Endothelial cell of umbilical vein (primary cell): ENCODE results near the gene CCDC92B. TPM values are rescaled to one million over a fixed set of nuclear protein-coding genes. Genes with fewer than 3 reads are reported as not detected.

Experiments used
- BruUV-seq: library from RNA; stranded (reverse); fragments of 400-500 nt; replicated peaks from 2 replicates; lab custom pipeline; 2021; lab: Mats Ljungman, UMichigan
- CTCF ChIA-PET: fragments of 300-600, 350-600 bp; sonication (Branson Sonifier 250); formaldehyde crosslinking; loops from one replicate; lab custom pipeline; 2021; ENCODE audit warnings: antibody characterized with exemption, inconsistent platforms; lab: Charles Lee
- POLR2A ChIA-PET: fragments of 300-600, 350-600 bp; sonication (Branson Sonifier 250); formaldehyde crosslinking; loops from one replicate; lab custom pipeline; 2021; ENCODE audit warnings: antibody characterized with exemption, inconsistent platforms; lab: Charles Lee
- DNase-seq: peaks from one replicate; pipeline ENCODE4 v3.0.0-alpha.2; 2011; ENCODE audit warnings: low read depth, low spot score
- FAIRE-seq: peaks from 2 replicates; lab custom pipeline; 2011; peaks lifted over from hg19 to GRCh38; lab: Jason Lieb, UNC
- H2AFZ ChIP-seq: 2 replicates; pipeline ENCODE4 v1.6.0; 2012; ENCODE audit warnings: low read depth, low read length, control low read depth, inconsistent platforms
- H3K27ac ChIP-seq: 2 replicates; pipeline ENCODE4 v1.5.1; 2011; ENCODE audit warnings: low read depth, mild to moderate bottlenecking, control low read depth, low read length, moderate library complexity; ENCODE audit not compliant: insufficient read depth
- H3K27me3 ChIP-seq, 2 experiments: 2 replicates each; pipeline versions ENCODE4 v1.6.0 to v1.6.1; 2011; ENCODE audit warnings: low read length in 2 of 2, mixed read lengths in 1 of 2; ENCODE audit not compliant: control insufficient read depth in 2 of 2, insufficient read depth in 2 of 2
- H3K36me3 ChIP-seq, 2 experiments: 2 replicates in 1 of 2; 3 replicates in 1 of 2; pipeline ENCODE4 v1.5.1; 2011; ENCODE audit warnings: low read length in 2 of 2, mild to moderate bottlenecking in 1 of 2, moderate library complexity in 1 of 2; ENCODE audit not compliant: control insufficient read depth in 2 of 2, insufficient read depth in 2 of 2; ENCODE audit errors: extremely low read depth in 1 of 2
- H3K4me1 ChIP-seq: 3 replicates; pipeline ENCODE4 v1.5.1; 2011; ENCODE audit warnings: mild to moderate bottlenecking, low read length; ENCODE audit not compliant: control insufficient read depth, insufficient read depth; ENCODE audit errors: extremely low read depth
- H3K4me2 ChIP-seq: 2 replicates; pipeline ENCODE4 v1.6.1; 2011; ENCODE audit warnings: low read length, control low read depth, mixed read lengths; ENCODE audit not compliant: insufficient read depth
- H3K4me3 ChIP-seq, 3 experiments: fragments of 200-600 bp in 1 of 3; sonication (generic), shearing (Covaris generic) in 1 of 3; replicated peaks in 1 of 3; 2 replicates each; pipeline ENCODE4 v1.5.1; 2011 to 2016; ENCODE audit warnings: control low read depth in 3 of 3, low read length in 3 of 3, mild to moderate bottlenecking in 2 of 3, inconsistent platforms in 1 of 3, low read depth in 1 of 3, moderate library complexity in 1 of 3; ENCODE audit not compliant: insufficient read depth in 1 of 3
- H3K79me2 ChIP-seq: 2 replicates; pipeline ENCODE4 v1.6.0; 2012; ENCODE audit warnings: low read length, inconsistent platforms; ENCODE audit not compliant: control insufficient read depth, insufficient read depth
- H3K9ac ChIP-seq: replicated peaks from 2 replicates; pipeline ENCODE3; 2011; ENCODE audit warnings: low read length, control low read depth; ENCODE audit not compliant: insufficient read depth; ENCODE audit errors: extremely low read depth
- H3K9me1 ChIP-seq: replicated peaks from 3 replicates; pipeline ENCODE4 v1.6.0; 2011; ENCODE audit warnings: mild to moderate bottlenecking, low read length; ENCODE audit not compliant: control insufficient read depth, insufficient read depth; ENCODE audit errors: extremely low read depth
- H3K9me3 ChIP-seq: replicated peaks from 2 replicates; pipeline ENCODE4 v1.5.1; 2012; ENCODE audit warnings: low read length, inconsistent platforms; ENCODE audit not compliant: control insufficient read depth, insufficient read depth
- H4K20me1 ChIP-seq: replicated peaks from 2 replicates; pipeline ENCODE3; 2011; ENCODE audit warnings: mild to moderate bottlenecking, low read length; ENCODE audit not compliant: control insufficient read depth, insufficient read depth; ENCODE audit errors: extremely low read depth
- EZH2 ChIP-seq: IDR thresholded peaks from 2 replicates; pipeline ENCODE4 v1.6.1; 2012; ENCODE audit warnings: borderline replicate concordance, low read depth, mild to moderate bottlenecking, moderate library complexity, low read length, inconsistent platforms; ENCODE audit not compliant: severe bottlenecking
- MAX ChIP-seq: IDR thresholded peaks from 2 replicates; pipeline ENCODE4 v1.6.1; 2011; ENCODE audit not compliant: insufficient read depth, insufficient read length
- MYC ChIP-seq: IDR thresholded peaks from one replicate; pipeline ENCODE4 v1.6.1; 2011; ENCODE audit warnings: mild to moderate bottlenecking, low read depth, low read length
- POLR2A ChIP-seq: IDR thresholded peaks from 2 replicates; pipeline ENCODE4 v1.6.1; 2012; ENCODE audit warnings: low read depth, mild to moderate bottlenecking, control low read depth, low read length
- POLR2AphosphoS5 ChIP-seq: IDR thresholded peaks from 2 replicates; pipeline ENCODE4 v1.6.1; 2012; ENCODE audit warnings: low read depth, mild to moderate bottlenecking, control low read depth, low read length, moderate library complexity; ENCODE audit not compliant: insufficient read depth
- dilution Hi-C: fragments of 300-500 bp; cut with MboI; formaldehyde crosslinking; loops from one replicate; pipeline ENCODE4 v1.15.0; 2019; ENCODE audit warnings: low sequenced_read_pairs; ENCODE audit not compliant: extremely low pct_ligation_motif_present
- intact Hi-C: fragments of 100-400 bp; cut with micrococcal nuclease; formaldehyde crosslinking; loops from one replicate; pipeline ENCODE4 v1.10.0; 2022
- polyA plus RNA-seq, 4 experiments: library from polyadenylated mRNA; depleted of rRNA in 3 of 4; stranded (reverse) in 3 of 4; unstranded in 1 of 4; fragments of >200 nt; gene quantifications; 2 replicates each; pipeline versions ENCODE4 v1.2.1 to v1.2.3, GENCODE V29; 2011 to 2012; ENCODE audit warnings: missing spikeins in 1 of 4
- total RNA-seq: library from RNA; stranded (reverse); gene quantifications from 2 replicates; pipeline ENCODE4 v1.2.3, GENCODE V29; 2021

Gene CCDC92B
- total and polyA plus RNA-seq, 2 donors (not counting 3 experiments of a cell fraction or from before 2014, with no cell fraction given) = not detected

DNA sequence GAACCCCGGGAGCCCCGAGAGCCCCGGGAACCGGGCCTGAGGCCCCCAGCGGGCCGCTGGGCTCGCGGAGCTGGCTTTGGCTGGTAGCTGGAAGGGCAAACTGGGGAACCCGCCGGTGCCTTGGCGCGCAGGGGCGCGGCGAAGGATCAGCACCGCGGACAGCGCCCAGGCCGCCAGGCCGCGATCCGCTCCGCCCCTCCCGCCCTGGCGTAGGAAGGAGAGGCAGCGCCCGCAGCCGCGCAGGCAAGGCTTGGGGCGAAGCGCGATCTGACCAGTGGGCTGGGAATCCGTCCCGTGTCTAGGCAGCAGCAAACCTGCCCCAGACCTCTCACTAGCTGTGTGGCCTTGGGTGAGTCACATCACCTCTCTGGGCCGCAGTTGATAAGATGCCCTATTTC is 331 bp upstream of the CCDC92B start:
- dilution Hi-C loops (no loop called here), intact Hi-C loops (no loop called here)
- no peaks in the 10 kb centered on the region for H3K4me1 ChIP-seq
- BruUV-seq = no TSS peak
- H3K4me3 ChIP-seq = no peak overlapping the region
- TF ChIP-seq MAX (no peak), EZH2 (no peak), POLR2AphosphoS5 (no peak), MYC (no peak)
- FAIRE-seq = peak; percentile 84
- ChIA-PET CTCF (interaction anchor here (0.6 to 1.0 kb wide), 2 partner anchors 24 to 176 kb away, joined by 3 read pairs; no protein-coding TSS in a partner anchor), POLR2A (no interaction called here)
- no peak overlapping the region for H2AFZ ChIP-seq
- H3K9ac ChIP-seq = no peak overlapping the region
- H3K79me2 ChIP-seq = no peaks in the 10 kb centered on the region
- H3K27me3 ChIP-seq = peaks cover 17 to 18% of the 10 kb centered on the region in 2 experiments
- no peak overlapping the region for H3K27ac ChIP-seq
- no peaks in the 10 kb centered on the region for H4K20me1 ChIP-seq
- peak; percentile 68 for DNase-seq
- no peaks in the 10 kb centered on the region for H3K36me3 ChIP-seq
- H3K9me1 ChIP-seq = no peaks in the 10 kb centered on the region
- no peaks in the 10 kb centered on the region for H3K9me3 ChIP-seq
- no peak overlapping the region for H3K4me2 ChIP-seq

DNA sequence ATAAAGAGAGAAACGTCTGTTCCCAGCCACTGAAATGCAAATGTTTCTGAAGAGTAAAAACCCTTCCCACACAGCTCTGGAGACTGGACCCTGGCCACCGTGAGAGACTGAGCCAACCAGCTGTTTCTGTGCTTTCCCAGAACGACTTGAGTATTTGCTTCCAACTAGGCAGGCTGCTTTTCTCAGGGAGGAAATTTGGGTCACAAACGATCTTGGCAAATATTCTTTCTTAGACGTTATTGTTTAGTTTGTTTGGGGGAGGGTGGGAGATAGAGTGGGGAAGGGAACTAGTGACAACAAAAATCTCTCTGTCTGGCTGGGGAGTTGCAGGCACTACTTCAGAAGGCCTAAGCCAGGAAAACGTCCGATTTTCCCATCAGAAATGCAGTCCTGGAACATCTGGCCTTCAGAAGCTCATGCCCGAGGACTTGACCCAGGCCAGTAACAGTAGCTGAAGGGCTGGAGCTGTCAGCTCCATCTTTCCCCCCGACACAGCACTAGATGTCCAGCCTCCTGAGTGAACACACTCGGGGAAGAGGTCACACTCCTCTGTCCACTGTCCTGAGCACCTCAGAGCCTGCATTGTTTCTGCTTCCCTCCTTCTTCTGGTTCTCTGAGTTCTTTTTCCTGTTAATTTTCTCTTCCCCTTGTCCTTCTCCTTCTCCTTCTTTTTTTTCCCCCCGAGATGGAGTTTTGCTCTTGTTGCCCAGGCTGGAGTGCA is 4.0 kb downstream of the CCDC92B start:
- DNase-seq (no peak), FAIRE-seq (no peak)
- Histone ChIP-seq H3K27ac (no peak overlapping the region), H3K27me3 (peaks cover 11 to 15% of the 10 kb centered on the region in 2 experiments), H3K9me3 (no peaks in the 10 kb centered on the region), H3K36me3 (no peaks in the 10 kb centered on the region), H4K20me1 (no peaks in the 10 kb centered on the region), H3K79me2 (no peaks in the 10 kb centered on the region), H2AFZ (no peak overlapping the region), H3K4me1 (no peaks in the 10 kb centered on the region), H3K4me3 (no peak overlapping the region), H3K9ac (no peak overlapping the region), H3K9me1 (no peaks in the 10 kb centered on the region), H3K4me2 (no peak overlapping the region)
- no peak for TF ChIP-seq POLR2A
- BruUV-seq = no TSS peak
- POLR2A ChIA-PET = no interaction called here
- intact Hi-C loops = no loop called here
- CTCF ChIA-PET = no interaction called here
- dilution Hi-C loops = no loop called here
